GM19239 (cell line): Measurements from ENCODE around the gene RHBDD2.
"Not testable (repeated sequence)": the region's sequence is repeated elsewhere in the genome, so short reads cannot be mapped to it uniquely, and the experiment has no call there.

Experiments
- DNase-seq: peaks from one replicate; pipeline ENCODE4 v3.0.0; 2011; ENCODE audit warnings: low spot score; ENCODE audit not compliant: insufficient read length
- FAIRE-seq: peaks from 2 replicates; lab custom pipeline; 2011; peaks lifted over from hg19 to GRCh38; lab: Jason Lieb, UNC

Gene RHBDD2

GRCh38 chr7:75887669-75888369, 9.0 kb downstream of the RHBDD2 start:
- DNase-seq = no peak
- FAIRE-seq = no peak

DNA sequence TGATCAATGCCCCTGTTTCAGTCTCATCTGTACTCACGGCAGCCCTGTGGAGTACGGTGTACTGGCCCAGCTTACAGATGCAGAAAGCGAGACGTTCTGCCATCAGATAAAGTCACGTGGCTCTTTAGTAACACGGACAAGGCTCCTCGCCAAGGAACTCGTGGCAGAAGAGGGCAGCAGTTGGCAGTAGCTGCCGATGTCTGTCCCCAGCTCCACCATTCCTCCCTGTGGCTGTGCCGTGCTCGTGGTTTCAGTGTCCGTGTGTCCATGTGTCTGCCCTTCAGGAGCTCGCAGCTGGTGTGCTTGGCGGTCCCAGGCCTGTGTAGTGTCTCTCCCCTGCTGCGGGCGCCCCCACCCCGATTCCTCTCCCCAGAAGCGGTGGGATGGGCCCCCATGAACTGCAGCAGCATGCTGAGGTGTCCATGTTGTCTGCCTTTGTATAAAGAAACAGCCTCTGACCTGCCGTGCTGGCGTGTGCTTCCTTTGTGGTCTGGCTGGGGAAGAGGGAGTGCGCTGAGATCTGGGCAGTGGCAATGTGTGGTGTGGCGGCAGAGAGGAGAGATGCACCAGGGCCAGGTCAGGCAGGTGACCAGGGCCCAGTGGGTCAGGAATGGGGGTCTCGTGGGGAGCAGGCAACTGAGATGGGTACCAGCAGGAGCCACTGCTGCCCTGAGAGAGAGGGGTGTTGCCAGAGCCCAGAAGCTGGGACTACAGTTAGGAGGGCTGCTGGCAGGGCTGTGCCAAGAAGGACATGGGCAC, 9.8 kb downstream of the RHBDD2 start:
- DNase-seq (no peak), FAIRE-seq (no peak)

DNA sequence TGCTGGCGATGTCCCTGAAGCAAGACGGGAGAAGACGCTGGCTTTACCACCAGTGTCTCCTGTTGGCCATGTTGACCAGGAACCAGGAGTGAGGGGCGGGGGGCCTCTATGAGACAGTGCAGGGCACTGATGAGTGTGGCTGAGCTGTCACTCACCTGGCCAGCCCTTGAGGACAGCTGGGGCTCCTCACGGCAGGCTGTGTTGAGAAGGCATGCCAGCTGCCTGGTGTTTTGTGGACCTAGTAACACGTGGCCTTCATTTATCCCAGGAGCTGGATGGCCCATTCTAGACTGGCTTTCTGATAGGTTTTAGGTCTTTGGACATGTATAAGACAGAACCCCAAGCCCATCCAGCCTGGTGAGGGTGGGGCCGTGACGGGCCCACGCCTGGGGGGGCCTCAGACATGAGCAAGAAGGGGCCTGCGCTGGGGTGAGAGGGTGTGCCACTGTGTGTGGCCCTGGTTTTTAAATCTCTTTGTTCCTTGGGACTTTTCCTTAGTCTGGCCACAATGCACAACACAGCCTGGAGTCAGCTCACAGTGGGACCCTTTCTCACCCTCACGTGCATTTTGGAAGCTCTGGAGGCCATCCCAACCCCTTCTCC, 10.5 kb downstream of the RHBDD2 start:
- no peak for DNase-seq
- FAIRE-seq = no peak

DNA sequence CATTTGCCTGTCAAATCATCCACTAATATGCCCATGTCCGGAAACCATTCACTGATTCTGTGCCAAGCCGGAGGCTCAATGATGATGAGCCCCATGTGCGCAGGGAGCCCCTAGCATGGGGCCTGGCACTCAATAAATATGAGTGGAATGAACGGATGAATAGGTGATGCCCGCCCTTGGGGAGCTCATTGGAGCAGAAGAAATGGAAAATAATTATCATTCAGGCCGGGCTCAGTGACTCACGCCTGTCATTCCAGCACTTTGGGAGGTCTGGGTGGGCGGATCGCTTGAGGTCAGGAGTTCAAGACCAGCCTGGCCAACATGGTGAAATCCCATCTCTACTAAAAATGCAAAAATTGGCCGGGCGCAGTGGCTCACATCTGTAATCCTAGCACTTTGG, 11.0 kb downstream of the RHBDD2 start:
- FAIRE-seq (no peak), DNase-seq (no peak)

- not testable (repeated sequence) for DNase-seq, FAIRE-seq
Observed at GRCh38 chr7:75891237-75891636, 12.4 kb downstream of the RHBDD2 start.

DNA sequence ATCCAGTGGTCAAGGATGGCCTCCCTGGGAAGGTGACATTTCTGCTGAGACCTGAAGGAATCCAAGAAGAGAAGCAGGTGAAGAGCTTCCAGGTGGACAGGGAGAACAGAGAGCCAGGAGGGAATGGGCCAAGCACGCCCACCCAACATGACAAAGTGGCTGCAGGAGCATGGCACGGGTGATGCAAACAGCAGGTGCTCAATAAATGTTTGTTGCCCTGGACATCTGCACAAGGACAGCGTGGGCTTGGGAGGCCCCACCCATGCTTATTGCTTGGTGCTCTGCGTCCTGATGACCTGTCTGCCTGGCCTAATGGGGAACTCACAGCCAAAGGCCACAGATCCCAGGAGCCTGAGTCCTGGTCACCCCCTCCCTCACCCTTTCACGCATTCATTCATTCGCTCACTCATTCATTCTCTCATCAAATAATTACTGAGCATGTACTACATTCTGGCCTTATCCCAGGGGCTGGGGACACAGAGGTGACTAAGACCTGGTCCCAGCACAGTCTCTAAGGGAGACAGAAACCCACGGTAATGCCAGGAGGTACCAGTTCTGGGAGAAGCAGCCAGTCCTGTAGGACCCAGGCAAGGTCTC, 13.1 kb downstream of the RHBDD2 start:
- DNase-seq (no peak), FAIRE-seq (no peak)

DNA sequence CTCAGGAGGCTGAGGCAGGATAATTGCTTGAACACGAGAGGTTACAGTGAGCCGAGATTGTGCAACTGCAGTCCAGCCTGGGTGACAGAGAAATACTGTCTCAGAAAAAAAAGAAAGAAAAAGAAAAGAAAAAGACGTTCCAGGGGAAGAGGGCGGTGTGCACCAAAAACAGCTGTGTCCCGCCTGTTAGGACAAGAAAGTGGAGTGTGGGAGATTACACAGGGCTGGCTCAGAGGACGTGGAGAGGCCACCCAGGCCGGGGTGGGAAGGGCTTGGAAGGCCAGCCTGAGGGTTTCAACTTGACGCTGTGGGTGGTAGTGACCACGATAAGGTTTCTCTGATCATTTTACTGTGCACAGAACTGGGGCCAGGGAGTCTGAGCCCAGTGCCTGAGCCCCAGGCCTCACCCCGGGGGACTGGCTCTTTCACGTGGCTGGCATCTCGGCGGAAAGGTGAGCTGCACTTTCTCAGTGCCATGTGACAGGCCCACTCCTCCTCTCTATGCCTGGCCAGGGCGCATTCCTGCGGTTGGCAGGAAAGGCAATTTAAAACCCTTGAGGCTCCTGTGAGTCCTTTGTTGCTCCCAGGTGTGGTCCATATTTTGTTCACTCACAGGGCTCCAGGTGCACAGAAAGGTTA, 13.9 kb downstream of the RHBDD2 start:
- DNase-seq (no peak), FAIRE-seq (no peak)

- FAIRE-seq = no peak
Observed at GRCh38 chr7:75896803-75897327, 18.0 kb downstream of the RHBDD2 start.

GRCh38 chr7:75900617-75901315, 21.9 kb downstream of the RHBDD2 start:
- DNase-seq (no peak), FAIRE-seq (no peak)

More at GRCh38 chr7:75896803-75897327, 18.0 kb downstream of the RHBDD2 start:
- DNase-seq = no peak

- no peak for DNase-seq
- FAIRE-seq = no peak
Observed at GRCh38 chr7:75905785-75906604, 27.2 kb downstream of the RHBDD2 start.

- DNase-seq (no peak), FAIRE-seq (no peak)
Observed at GRCh38 chr7:75906991-75907667, 28.3 kb downstream of the RHBDD2 start.

DNA sequence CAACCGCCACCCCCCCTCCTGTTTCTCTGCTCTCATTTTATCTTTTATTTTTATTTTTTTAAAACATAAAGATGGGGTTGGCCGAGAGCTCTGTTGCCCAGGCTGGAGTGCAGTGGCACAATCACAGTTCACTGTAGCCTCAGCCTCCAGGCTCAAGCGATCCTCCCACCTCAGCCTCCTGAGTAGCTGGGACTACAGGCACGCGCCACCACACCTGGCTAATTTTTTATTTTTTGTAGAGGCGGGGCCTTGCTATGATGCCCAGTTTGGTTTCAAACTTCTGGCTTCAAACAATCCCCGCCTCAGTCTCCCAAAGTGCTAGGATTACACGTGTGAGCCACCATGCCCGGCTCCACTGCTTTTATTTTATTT, 28.8 kb downstream of the RHBDD2 start:
- DNase-seq, FAIRE-seq: not testable (repeated sequence)

DNA sequence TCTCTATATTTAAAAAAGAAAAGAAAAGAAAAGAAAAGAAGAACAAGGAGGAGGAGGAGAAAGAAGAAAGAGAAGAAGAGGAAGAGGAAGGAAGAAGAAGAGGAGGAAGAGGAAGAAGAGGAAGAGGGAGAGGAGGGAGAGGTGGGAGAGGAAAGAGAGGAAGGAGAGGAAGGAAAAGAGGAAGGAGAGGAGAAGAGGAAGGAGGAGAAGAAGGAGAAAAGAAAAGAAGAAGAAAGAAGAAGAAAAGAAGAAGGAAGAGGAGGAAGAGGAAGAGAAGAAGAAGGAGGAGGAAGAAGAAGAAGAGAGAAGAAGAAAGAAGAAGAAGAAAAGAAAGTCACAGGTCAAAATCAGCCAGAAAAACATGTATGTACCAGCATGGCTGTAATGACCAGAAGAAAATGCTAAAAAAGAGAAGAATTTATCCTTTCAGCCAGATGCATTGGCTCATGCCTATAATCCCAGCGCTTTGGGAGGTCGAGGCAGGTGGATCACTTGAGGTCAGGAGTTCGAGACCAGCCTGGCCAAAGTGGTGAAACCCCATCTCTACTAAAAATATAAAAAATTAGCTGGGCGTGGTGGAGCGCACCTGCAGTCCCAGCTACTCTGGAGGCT, 30.8 kb downstream of the RHBDD2 start:
- FAIRE-seq = no peak
- DNase-seq = no peak

DNA sequence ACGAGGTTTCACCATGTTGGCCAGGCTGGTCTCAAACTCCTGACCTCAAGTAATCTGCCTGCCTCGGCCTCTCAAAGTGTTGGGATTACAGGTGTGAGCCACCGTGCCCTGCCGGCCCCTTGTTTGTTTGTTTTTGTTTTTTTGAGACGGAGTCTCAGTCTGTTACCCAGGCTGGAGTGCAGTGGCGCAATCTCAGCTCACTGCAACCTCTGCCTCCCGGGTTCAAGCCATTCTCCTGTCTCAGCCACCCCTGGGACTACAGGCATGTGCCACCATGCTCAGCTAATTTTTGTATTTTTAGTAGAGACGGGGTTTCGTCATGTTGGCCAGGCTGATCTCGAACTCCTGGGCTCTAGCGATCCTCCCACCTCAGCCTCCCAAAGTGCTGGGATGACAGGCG, 32.4 kb downstream of the RHBDD2 start:
- FAIRE-seq, DNase-seq: not testable (repeated sequence)

- DNase-seq (no peak), FAIRE-seq (no peak)
Observed at GRCh38 chr7:75913437-75913836, 34.6 kb downstream of the RHBDD2 start.

- no peak for FAIRE-seq
- DNase-seq = no peak
Observed at GRCh38 chr7:75914169-75914654, 35.4 kb downstream of the RHBDD2 start.

GRCh38 chr7:75914655-75915415, 36.0 kb downstream of the RHBDD2 start, which contains the start of gene POR:
Gene POR (plus strand): TSS chr7:75915155. CDS start chr7:75954002, 38,847 bp downstream.
- peak; percentile 51 for FAIRE-seq
- peak; percentile 94 for DNase-seq
